Rectal smooth muscle tissue (tissue), 1 donor: Measurements from ENCODE around the gene UBE2J2.
A peak's percentile ranks its signal among the peaks of the same experiment; 100 is the strongest.

Experiments used
- H3K27ac ChIP-seq: one replicate; pipeline ENCODE4 v1.7.0; 2013; ENCODE audit warnings: low read depth, low read length, inconsistent platforms
- H3K27me3 ChIP-seq: one replicate; pipeline ENCODE4 v1.7.0; 2013; ENCODE audit warnings: low read length; ENCODE audit not compliant: control insufficient read depth, insufficient read depth
- H3K36me3 ChIP-seq: one replicate; pipeline ENCODE4 v1.7.0; 2013; ENCODE audit warnings: low read length; ENCODE audit not compliant: control insufficient read depth, insufficient read depth
- H3K4me1 ChIP-seq: one replicate; pipeline ENCODE4 v1.7.0; 2013; ENCODE audit warnings: low read length; ENCODE audit not compliant: control insufficient read depth, insufficient read depth
- H3K4me3 ChIP-seq: one replicate; pipeline ENCODE4 v1.7.0; 2013; ENCODE audit warnings: low read length
- H3K9ac ChIP-seq: one replicate; pipeline ENCODE4 v1.7.0; 2013; ENCODE audit warnings: low read length

UBE2J2 gene

DNA sequence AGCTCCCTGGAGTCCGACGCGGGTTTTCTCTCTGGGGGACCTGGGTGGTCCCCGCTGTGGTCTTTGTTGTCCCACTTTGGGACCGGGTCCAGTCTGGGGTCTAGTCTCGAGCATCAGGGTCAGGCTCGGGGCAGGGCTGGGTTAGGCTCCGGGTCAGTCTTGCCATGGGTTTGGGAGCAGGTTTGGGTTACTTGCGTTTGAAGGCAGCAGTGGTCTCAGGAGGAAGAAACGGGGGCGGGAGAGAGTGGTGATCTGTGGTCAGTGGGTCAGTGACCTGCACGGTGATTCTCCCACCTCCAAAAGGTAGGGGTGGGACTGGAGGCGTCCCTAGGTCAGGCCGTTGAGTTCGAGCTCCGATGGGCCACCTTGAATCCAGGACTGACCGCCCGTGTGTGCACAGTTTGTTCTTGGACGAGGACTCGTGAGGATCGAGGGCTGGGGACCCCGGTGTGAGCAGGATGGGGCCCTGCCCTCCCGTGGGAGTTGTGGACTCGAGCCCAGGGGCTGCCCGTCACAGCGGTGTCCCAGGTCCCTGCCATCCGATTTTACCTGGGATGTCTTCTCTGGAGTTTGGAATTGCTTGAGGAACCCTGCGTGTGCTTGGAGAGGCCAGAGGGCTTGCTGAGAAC lies 39.4 kb downstream of the UBE2J2 start:
- H3K27me3 ChIP-seq = peaks cover 12% of the 10 kb centered on the region
- H3K27ac ChIP-seq = no peak overlapping the region
- H3K4me3 ChIP-seq = no peak overlapping the region
- peaks cover 3% of the 10 kb centered on the region for H3K36me3 ChIP-seq
- peaks cover 6% of the 10 kb centered on the region for H3K4me1 ChIP-seq
- H3K9ac ChIP-seq = no peak overlapping the region

DNA sequence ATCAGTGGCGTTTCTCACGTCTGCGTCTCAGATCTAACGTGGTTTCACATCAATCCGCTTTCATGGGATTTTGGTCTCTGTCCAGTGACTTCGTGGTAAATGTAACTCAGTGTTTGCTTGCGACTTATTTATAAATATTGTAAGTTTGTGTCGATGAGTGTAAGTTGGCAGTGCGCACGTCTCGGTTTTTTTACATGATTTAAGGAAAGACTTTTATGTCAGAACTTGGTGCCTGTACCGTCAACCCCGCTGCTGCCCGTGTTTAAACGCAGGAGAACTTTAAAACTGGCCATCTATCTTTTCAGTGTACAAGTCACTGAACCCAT lies 40.1 kb downstream of the UBE2J2 start:
- H3K36me3 ChIP-seq = peaks cover 4% of the 10 kb centered on the region
- H3K27me3 ChIP-seq = peaks cover 9% of the 10 kb centered on the region
- H3K4me1 ChIP-seq = peaks cover 6% of the 10 kb centered on the region
- no peak overlapping the region for H3K9ac ChIP-seq
- H3K4me3 ChIP-seq = no peak overlapping the region
- no peak overlapping the region for H3K27ac ChIP-seq

DNA sequence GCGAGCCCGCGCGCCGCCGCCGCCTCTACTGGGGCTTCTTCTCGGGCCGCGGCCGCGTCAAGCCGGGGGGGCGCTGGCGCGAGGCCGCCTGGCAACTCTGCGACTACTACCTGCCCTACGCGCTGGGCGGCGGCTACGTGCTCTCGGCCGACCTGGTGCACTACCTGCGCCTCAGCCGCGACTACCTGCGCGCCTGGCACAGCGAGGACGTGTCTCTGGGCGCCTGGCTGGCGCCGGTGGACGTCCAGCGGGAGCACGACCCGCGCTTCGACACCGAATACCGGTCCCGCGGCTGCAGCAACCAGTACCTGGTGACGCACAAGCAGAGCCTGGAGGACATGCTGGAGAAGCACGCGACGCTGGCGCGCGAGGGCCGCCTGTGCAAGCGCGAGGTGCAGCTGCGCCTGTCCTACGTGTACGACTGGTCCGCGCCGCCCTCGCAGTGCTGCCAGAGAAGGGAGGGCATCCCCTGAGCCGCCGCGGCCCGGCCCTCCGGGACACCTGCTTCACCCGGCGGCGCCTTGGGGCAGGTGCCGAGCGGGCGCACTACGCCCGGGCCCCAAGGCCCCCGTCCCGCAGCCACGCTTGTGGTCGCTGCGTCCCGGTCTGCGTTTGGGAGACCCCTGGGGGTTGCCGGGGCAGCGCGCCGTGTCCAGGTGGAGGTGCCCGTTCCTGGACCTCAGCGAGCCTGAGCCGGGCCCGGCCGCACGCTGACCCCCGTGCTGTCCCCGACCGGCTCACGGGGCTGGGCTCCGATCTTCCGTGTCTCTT lies 40.7 kb downstream of the UBE2J2 start:
- Histone ChIP-seq H3K9ac (no peak overlapping the region), H3K4me1 (peaks cover 6% of the 10 kb centered on the region), H3K36me3 (peaks cover 10% of the 10 kb centered on the region), H3K27ac (no peak overlapping the region), H3K27me3 (peaks cover 4% of the 10 kb centered on the region), H3K4me3 (peak overlapping the region; percentile 59)

DNA sequence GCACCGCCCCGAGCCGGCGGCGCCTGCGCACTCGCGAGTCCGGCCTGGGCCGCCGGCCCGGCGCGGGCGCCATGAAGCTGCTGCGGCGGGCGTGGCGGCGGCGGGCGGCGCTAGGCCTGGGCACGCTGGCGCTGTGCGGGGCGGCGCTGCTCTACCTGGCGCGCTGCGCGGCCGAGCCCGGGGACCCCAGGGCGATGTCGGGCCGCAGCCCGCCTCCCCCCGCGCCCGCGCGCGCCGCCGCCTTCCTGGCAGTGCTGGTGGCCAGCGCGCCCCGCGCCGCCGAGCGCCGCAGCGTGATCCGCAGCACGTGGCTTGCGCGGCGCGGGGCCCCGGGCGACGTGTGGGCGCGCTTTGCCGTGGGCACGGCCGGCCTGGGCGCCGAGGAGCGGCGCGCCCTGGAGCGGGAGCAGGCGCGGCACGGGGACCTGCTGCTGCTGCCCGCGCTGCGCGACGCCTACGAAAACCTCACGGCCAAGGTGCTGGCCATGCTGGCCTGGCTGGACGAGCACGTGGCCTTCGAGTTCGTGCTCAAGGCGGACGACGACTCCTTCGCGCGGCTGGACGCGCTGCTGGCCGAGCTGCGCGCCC lies 41.4 kb downstream of the UBE2J2 start, which contains the start of gene B3GALT6:
TSS of gene B3GALT6 (plus strand) at position 30 of the 588 bp plus-strand sequence. CDS start at position 72, 42 bp downstream.
- Histone ChIP-seq H3K36me3 (peaks cover 16% of the 10 kb centered on the region), H3K4me1 (peaks cover 6% of the 10 kb centered on the region), H3K27ac (peak within 1 kb of the TSS; percentile 87), H3K4me3 (peak within 1 kb of the TSS; percentile 95), H3K9ac (peak within 1 kb of the TSS; percentile 77), H3K27me3 (no peaks in the 10 kb centered on the region)

DNA sequence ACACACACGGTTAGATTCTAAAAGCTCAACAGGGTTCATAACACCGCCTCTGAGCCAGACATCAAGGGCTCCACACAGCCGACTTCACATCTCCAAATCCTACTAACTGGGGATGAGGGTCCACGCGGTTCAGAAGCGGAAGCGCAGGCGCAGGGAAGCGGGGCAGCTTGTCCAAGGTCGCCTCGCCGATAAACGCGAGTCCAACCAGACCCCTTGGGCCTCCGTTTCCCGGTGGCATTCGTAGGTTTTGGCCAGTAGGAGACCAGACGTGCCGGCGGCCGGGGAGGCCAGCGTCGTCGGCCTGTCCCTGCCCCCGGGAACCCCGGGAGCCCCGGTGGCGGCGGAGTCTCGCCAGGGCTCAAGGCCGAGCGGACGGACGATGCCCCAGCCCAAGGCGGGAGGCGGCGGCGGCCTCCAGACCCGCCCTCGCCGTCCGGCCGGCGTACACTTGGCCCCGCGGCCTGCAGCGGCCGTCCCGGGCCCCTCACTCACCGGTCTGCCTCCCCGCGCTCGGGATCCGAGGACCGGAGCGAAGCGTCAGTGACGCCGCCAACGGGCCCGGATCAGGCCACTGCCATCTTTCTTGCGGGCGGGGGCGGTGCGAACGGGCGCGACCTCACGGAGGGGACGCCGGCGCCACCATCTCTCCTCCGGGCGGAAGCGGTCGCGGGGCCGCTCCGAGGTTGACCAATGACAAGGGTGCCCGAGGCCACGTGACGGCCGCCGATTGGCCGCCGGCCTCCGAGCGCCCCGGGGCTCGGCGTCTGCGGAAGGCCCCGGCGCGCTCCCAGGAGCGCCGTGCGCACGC lies 42.0 kb downstream of the UBE2J2 start, which contains the start of gene SDF4:
TSS of gene SDF4 (minus strand) at position 602 of the 808 bp plus-strand sequence. CDS start 3,229 bp downstream, outside the sequence.
- H3K27ac ChIP-seq = peak within 1 kb of the TSS; percentile 87
- H3K9ac ChIP-seq = peak within 1 kb of the TSS; percentile 77
- no peaks in the 10 kb centered on the region for H3K27me3 ChIP-seq
- H3K4me3 ChIP-seq = peak within 1 kb of the TSS; percentile 95
- H3K4me1 ChIP-seq = peaks cover 6% of the 10 kb centered on the region
- peaks cover 16% of the 10 kb centered on the region for H3K36me3 ChIP-seq

DNA sequence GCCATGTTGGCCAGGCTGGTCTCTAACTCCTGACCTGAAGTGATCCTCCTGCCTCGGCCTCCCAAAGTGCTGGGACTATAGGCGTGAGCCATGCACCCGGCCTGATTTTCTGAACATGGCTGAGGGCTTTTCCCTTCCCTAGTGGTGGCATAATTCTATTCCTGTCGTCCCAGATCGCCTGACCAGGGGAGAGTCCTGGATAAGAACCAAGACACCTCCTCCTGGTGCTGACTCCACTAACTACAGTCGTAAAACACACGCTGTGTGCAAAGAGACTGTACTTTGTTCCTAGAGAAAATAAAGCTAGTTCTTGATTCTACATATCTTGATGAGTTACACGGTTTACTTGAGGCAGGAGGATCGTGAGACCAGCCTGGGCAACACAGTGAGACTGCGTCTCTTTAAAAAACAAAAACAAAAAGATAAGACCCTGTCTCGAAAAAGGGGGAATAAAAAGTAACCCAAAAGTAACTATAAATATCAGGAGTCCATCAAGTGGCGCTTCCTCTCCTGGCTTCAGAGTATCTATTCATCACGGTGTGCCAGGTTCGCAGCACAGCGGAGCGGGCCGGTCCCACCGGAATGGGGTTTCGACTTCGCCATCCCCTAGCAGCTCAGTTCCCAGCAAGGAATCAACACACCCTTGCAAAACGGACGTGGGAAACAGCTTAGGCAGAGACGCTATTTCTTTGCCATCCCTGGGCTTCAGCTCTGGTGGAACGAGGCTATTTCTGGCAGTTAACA lies 42.8 kb downstream of the UBE2J2 start:
- H3K4me1 ChIP-seq = peaks cover 6% of the 10 kb centered on the region
- peak overlapping the region; percentile 95 for H3K4me3 ChIP-seq
- H3K36me3 ChIP-seq = peaks cover 18% of the 10 kb centered on the region
- H3K27me3 ChIP-seq = no peaks in the 10 kb centered on the region
- H3K9ac ChIP-seq = peak overlapping the region; percentile 77
- peak overlapping the region; percentile 87 for H3K27ac ChIP-seq

DNA sequence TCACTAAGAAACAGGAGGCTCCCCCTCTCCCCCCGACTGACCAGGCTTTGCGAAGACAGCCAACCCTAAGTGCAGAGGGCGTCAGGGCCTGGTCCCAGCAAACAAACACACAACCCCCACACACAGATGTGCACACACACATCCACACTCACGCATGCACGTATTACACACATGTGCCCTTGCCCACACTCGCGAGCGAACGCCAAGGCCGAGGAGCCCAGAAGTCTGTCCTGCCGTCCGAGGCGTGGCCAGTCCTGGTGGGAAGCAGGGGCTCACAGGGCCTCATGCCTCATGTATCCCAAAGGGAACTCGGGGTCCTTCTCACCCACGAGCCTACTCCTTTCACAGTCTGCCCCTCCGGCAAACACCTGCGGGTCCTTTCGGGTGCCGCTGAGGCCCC lies 43.9 kb downstream of the UBE2J2 start:
- Histone ChIP-seq H3K27me3 (no peaks in the 10 kb centered on the region), H3K4me1 (peaks cover 6% of the 10 kb centered on the region), H3K9ac (no peak overlapping the region), H3K27ac (no peak overlapping the region), H3K4me3 (no peak overlapping the region), H3K36me3 (peaks cover 21% of the 10 kb centered on the region)

DNA sequence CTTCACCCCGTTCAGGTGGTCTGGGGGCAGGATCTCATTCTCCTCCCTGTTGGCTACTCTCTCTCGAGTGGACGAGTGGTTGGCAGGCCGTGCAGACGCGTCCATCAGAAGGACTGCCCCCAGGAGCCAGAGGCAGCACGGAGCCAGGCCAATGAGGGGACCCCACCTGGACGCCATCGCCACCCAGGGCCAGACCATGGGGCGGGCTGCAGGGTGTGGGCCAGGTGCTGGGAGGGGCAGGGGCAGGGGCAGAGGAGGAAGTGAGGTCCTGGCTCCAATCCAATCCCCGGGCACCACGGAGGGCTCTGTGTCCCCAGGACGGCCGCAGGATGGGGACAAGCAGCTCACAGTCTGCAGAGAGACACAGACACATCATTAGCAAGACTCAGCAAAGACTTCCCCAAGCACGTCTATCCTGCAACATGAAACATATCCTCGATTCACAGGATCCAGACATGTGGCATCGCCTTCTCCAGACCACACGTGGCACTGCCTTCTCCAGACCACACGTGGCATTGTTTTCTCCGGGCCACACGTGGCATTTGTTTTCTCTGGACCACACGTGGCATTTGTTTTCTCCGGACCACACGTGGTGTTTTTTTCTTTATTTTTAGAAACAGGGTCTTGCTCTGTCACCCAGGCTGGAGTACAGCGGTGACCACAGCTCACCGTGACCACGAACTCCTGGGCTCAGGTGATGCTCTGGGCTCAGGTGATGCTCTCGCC lies 44.9 kb downstream of the UBE2J2 start:
- H3K27me3 ChIP-seq = no peaks in the 10 kb centered on the region
- H3K4me1 ChIP-seq = peaks cover 6% of the 10 kb centered on the region
- H3K36me3 ChIP-seq = peaks cover 24% of the 10 kb centered on the region
- no peak overlapping the region for H3K27ac ChIP-seq
- no peak overlapping the region for H3K9ac ChIP-seq
- H3K4me3 ChIP-seq = no peak overlapping the region

DNA sequence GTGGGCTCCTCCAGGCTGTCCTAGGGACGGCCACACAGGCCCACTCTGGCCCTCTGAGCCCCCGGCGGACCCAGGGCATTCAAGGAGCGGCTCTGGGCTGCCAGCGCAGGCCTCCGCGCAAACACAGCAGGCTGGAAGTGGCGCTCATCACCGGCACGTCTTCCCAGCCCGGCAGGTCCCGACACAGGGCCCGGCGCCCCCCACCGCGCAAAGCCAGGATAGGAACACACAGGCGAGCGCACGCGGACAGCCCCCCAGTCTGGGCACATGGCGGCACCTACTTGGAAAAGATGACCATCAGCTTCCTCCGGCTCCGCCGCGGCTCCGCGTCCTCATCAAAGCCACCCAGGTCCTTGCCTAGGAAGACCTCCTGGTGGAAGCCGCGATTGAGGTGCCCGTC lies 45.5 kb downstream of the UBE2J2 start:
- Histone ChIP-seq H3K4me1 (peaks cover 6% of the 10 kb centered on the region), H3K36me3 (peaks cover 24% of the 10 kb centered on the region), H3K27ac (no peak overlapping the region), H3K27me3 (no peaks in the 10 kb centered on the region), H3K9ac (no peak overlapping the region), H3K4me3 (no peak overlapping the region)

DNA sequence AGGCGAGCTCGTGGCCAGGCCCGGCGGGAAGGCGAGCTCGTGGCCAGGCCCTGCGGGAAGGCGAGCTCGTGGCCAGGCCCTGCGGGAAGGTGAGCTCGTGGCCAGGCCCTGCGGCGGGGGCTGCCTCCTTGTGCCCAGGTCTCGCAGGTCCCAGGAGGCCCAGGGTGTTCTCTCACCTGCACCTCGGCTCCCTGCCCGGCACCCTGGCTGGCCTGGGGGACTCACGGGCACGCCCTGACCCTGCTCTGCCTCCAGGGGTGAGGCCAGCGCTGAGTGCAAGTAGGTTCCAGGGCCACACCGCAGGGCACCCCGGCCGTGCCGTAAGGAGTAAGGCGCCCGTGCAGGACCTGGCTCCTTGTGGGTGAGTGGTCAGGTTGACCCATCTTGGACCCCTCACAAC lies 46.3 kb downstream of the UBE2J2 start:
- no peak overlapping the region for H3K27ac ChIP-seq
- peaks cover 32% of the 10 kb centered on the region for H3K36me3 ChIP-seq
- H3K27me3 ChIP-seq = no peaks in the 10 kb centered on the region
- H3K9ac ChIP-seq = no peak overlapping the region
- H3K4me1 ChIP-seq = peaks cover 4% of the 10 kb centered on the region
- H3K4me3 ChIP-seq = no peak overlapping the region
